Thoracic aorta (tissue), 2 donors: ENCODE measurements around the gene DNAH11. TPM values are rescaled to one million over a fixed set of nuclear protein-coding genes. Genes with fewer than 3 reads are reported as not detected.

Experiments used
- ATAC-seq: fragments of 150-250 bp; one replicate; pipeline ENCODE4 v1.8.0; 2017; ENCODE audit warnings: low read depth; ENCODE audit not compliant: insufficient number of reproducible peaks, low FRiP score
- DNase-seq: peaks from one replicate; pipeline ENCODE4 v3.0.0-alpha.2; 2020; ENCODE audit warnings: low spot score
- H3K27ac ChIP-seq, 2 donors: fragments of 200-600 bp; sonication (generic); 1 replicate in 1 of 2; 2 replicates in 1 of 2; pipeline ENCODE4 v1.5.1; 2016; ENCODE audit warnings: mild to moderate bottlenecking in 2 of 2, moderate library complexity in 2 of 2
- H3K27me3 ChIP-seq: fragments of 200-600 bp; sonication (generic); replicated peaks from 2 replicates; pipeline ENCODE4 v1.6.0; 2016; ENCODE audit warnings: mild to moderate bottlenecking; ENCODE audit not compliant: insufficient read depth
- H3K36me3 ChIP-seq: fragments of 200-600 bp; sonication (generic); one replicate; pipeline ENCODE4 v1.5.1; 2016
- H3K4me1 ChIP-seq, 2 donors: fragments of 200-600 bp; sonication (generic); 1 replicate in 1 of 2; 2 replicates in 1 of 2; pipeline versions ENCODE4 v1.5.1 to v1.6.0; 2016; ENCODE audit warnings: low read depth in 2 of 2, mild to moderate bottlenecking in 1 of 2; ENCODE audit not compliant: control insufficient read depth in 1 of 2
- H3K4me3 ChIP-seq: fragments of 200-600 bp; sonication (generic); 2 replicates; pipeline ENCODE4 v1.5.1; 2016; ENCODE audit warnings: mild to moderate bottlenecking
- H3K9me3 ChIP-seq: fragments of 200-600 bp; sonication (generic); 2 replicates; pipeline ENCODE4 v1.5.1; 2016
- CTCF ChIP-seq: fragments of 200-600 bp; sonication (generic); IDR thresholded peaks from one replicate; pipeline ENCODE4 v1.5.1; 2019; ENCODE audit warnings: antibody characterized with exemption
- total RNA-seq, 2 donors: library from RNA; depleted of rRNA; stranded (reverse); fragments of >200 nt; gene quantifications; one replicate each; pipeline versions ENCODE4 v1.1.0 to v1.2.3, GENCODE V29; 2016

DNAH11 gene
- 10 to 100 TPM in 1 of 2 donors, 1 to 10 TPM in 1; 1.9 to 16.2 TPM for total RNA-seq

GRCh38 chr7:21542891-21543527, at the start of gene DNAH11:
DNAH11 (plus strand) TSS chr7:21543039; CDS start chr7:21543246, 207 bp downstream.
- DNase-seq (no peak), ATAC-seq (no peak)
- Histone ChIP-seq H3K4me1 (peaks cover 9 to 16% of the 10 kb centered on the region in 2 donors), H3K4me3 (peak within 1 kb of the TSS; percentile 76), H3K36me3 (no peaks in the 10 kb centered on the region), H3K9me3 (no peaks in the 10 kb centered on the region), H3K27me3 (no peaks in the 10 kb centered on the region), H3K27ac (no peak within 1 kb of the TSS)
- TF ChIP-seq CTCF: no peak

GRCh38 chr7:21495731-21496130, 47.1 kb upstream of the DNAH11 start:
- TF ChIP-seq CTCF: no peak
- Histone ChIP-seq H3K4me1 (no peaks in the 10 kb centered on the region), H3K27me3 (no peaks in the 10 kb centered on the region), H3K4me3 (no peak overlapping the region), H3K27ac (no peak overlapping the region), H3K36me3 (no peaks in the 10 kb centered on the region), H3K9me3 (peaks cover 8% of the 10 kb centered on the region)
- DNase-seq (no peak), ATAC-seq (no peak)

- peaks cover 8% of the 10 kb centered on the region for H3K9me3 ChIP-seq
- no peak for DNase-seq
- H3K4me1 ChIP-seq: no peaks in the 10 kb centered on the region
- ATAC-seq: no peak
- no peaks in the 10 kb centered on the region for H3K36me3 ChIP-seq
- H3K4me3 ChIP-seq: no peak overlapping the region
- H3K27me3 ChIP-seq: no peaks in the 10 kb centered on the region
- TF ChIP-seq CTCF: no peak
- H3K27ac ChIP-seq: no peak overlapping the region
Observed at GRCh38 chr7:21497072-21497471, 45.8 kb upstream of the DNAH11 start.

GRCh38 chr7:21500117-21500832, 42.6 kb upstream of the DNAH11 start:
- Histone ChIP-seq H3K9me3 (no peaks in the 10 kb centered on the region), H3K27me3 (no peaks in the 10 kb centered on the region), H3K27ac (no peak overlapping the region), H3K4me3 (no peak overlapping the region), H3K4me1 (no peaks in the 10 kb centered on the region), H3K36me3 (no peaks in the 10 kb centered on the region)
- no peak for TF ChIP-seq CTCF
- DNase-seq (no peak), ATAC-seq (no peak)

GRCh38 chr7:21504021-21504420, 38.8 kb upstream of the DNAH11 start:
- DNase-seq: no peak
- Histone ChIP-seq H3K4me1 (no peaks in the 10 kb centered on the region), H3K36me3 (no peaks in the 10 kb centered on the region), H3K9me3 (no peaks in the 10 kb centered on the region), H3K27me3 (no peaks in the 10 kb centered on the region), H3K27ac (no peak overlapping the region), H3K4me3 (no peak overlapping the region)
- ATAC-seq: no peak
- TF ChIP-seq CTCF: no peak
